NCI-H128 (cell line): Measurements from ENCODE around the gene MFN2.
"Not testable (repeated sequence)": the region's sequence is repeated elsewhere in the genome, so short reads cannot be mapped to it uniquely, and the experiment has no call there.

Source experiments
- DNase-seq: peaks from one replicate; lab custom pipeline; 2025; ENCODE audit not compliant: unreplicated experiment; lab: John Stamatoyannopoulos, UW

The MFN2 gene

DNA sequence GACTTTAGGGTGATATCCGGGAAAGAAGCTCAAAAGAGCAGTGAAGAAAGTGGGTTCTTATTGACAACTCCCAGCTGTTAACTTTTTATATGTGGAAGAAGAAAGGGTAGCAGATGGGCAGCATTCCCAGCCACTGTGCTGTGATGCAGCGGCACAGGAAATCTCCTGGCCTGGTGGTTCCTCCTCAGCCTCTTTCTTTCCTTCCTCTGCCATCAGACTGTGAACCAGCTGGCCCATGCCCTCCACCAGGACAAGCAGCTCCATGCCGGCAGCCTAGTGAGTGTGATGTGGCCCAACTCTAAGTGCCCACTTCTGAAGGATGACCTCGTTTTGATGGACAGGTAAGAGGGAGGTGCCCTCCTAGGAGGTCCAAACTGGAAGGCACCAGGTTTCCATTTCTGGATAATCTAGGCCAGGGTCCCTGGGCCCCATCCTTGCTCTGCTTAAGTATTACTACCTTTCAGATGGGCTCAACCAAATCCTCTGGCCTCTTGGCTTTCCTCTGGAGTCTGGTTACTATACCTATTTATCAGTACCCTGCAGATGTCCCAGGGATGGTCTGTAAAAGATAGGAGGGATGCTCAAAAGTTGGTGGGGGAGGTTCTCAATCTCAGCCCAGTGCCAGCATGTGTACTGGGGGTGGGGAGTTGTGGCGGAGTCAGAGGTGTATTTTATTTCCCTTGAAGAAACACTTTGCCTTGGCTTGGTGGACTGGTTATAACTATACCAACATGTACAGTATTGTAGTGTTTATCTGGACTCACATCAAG, 17.0 kb downstream of the MFN2 start:
- DNase-seq: no peak

DNA sequence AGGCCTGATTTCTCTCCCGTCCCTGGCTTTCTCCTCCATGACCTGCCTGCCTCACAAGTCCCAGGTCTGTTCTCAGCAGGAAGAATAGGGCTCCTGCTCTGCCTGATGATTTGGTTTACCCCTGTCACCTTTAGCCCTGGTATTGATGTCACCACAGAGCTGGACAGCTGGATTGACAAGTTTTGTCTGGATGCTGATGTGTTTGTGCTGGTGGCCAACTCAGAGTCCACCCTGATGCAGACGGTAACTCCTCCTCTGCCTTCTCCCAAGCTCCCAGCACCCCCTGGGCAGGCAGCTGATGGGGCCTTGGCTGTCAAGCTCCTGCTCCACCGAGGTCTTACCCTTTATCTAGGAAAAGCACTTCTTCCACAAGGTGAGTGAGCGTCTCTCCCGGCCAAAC, 18.4 kb downstream of the MFN2 start:
- no peak for DNase-seq

DNA sequence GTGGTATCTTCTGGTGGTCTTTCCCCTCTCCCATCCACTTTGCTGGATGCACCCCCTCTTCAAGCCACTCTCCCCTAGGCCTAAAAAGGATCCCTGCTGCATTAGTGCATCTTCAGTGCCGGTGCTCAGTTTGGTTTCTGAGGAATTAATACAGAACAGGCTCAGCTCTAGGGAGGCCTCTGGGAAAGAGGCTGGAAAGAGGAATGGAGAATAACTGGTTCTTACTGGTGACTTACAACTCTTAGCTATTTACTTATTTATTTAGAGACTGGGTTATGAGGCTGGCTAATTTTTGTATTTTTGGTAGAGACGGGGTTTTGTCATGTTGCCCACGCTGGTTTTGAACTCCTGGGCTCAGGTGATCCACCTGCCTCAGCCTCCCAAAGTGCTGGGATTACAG, 19.0 kb downstream of the MFN2 start:
- no peak for DNase-seq

DNA sequence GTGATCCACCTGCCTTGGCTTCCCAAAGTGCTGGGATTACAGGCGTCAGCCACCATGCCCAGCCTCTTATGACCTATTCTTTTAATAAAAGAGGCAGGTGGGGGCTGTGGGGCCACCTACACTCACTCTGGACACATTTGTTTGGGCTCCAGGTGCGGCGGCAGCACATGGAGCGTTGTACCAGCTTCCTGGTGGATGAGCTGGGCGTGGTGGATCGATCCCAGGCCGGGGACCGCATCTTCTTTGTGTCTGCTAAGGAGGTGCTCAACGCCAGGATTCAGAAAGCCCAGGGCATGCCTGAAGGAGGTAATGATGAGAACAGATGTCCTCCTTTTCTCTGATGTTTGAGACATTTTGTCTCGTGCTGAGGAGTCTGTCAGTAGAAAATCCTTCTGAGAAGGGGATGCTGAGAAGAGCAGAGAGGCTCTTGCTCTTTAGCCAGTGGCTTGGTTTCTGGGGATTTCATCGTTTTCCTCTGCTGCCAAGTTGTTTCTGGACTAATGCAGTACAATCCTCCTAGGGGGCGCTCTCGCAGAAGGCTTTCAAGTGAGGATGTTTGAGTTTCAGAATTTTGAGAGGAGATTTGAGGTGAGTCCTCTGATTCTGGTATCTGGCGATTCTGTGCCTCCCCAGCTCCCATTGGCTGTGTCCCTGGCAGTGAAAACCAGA, 21.1 kb downstream of the MFN2 start:
- no peak for DNase-seq

GRCh38 chr1:12001996-12002493, 21.8 kb downstream of the MFN2 start:
- DNase-seq: no peak

- no peak for DNase-seq
These were observed 23.5 kb downstream of the MFN2 start for GRCh38 chr1:12003762-12004161.

DNA sequence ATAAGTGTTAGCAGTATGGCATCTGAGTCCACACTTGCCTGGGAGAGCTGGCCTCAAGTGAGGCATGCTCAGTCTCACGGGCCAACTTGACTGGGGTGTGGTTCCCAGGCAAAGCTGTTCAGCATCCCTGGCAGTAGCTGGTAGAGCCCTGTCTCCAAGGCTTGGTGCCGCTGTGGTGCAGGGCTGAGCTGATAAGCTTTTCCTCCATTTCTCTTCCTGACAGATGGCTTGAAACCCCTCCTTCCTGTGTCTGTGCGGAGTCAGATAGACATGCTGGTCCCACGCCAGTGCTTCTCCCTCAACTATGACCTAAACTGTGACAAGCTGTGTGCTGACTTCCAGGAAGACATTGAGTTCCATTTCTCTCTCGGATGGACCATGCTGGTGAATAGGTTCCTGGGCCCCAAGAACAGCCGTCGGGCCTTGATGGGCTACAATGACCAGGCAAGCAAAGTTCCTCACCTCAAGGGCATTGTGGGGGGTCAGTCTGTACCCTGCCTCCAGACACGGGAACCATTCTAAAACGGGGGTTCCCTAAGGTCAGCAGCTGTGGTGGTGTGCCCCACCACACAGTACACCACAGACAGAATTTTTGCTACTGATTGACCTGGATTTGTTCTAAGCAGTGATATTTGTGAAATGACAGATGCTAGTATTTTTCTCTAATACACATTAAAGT, 25.4 kb downstream of the MFN2 start:
- DNase-seq: no peak

DNA sequence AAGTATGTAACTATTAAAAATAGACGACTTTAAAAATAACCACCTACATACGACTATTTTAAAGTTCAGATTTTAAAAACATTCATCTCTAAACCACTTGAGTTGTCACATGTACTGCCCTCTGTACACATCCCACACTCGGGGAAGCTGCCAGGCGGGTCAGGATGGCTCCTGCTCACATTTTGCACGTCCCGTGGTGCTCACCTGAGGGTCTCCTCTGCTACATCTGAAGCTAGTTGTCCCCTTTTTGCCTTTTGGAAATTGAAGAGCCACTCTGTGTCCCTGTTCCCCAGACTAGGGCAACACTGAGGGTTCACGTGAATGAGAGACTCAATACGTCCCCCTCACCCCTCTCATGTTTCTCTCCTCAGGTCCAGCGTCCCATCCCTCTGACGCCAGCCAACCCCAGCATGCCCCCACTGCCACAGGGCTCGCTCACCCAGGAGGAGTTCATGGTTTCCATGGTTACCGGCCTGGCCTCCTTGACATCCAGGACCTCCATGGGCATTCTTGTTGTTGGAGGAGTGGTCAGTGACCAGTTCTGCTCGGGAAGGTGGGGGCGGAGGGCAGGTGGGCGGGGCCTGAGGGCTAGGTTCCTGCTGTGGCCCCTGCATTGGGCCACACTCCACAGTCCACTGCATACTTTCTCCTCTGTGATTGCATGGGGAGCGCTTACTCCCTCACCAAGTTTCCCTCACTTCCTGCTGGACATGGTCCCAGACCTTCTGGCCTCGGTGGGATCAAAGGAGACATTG, 26.1 kb downstream of the MFN2 start:
- DNase-seq: no peak

DNA sequence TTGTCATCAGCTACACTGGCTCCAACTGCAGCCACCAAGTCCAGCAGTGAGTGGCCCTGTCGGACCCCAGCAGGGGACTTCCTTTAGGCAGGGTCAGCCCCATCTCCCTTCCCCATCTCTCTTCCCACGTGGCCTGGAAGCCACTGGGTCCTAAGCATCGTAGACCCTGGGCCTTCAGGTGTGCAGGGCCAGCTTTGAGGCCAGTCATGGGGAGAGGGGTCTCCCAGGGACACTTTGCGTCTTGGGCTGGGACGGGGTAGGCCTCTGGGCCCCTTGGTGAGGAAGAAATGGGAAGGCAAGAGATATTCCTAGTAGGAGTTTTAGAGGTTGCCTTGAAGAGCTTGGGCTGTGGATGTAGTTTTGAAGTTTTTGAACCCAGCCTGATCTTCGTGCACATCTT, 27.0 kb downstream of the MFN2 start:
- DNase-seq: no peak

DNA sequence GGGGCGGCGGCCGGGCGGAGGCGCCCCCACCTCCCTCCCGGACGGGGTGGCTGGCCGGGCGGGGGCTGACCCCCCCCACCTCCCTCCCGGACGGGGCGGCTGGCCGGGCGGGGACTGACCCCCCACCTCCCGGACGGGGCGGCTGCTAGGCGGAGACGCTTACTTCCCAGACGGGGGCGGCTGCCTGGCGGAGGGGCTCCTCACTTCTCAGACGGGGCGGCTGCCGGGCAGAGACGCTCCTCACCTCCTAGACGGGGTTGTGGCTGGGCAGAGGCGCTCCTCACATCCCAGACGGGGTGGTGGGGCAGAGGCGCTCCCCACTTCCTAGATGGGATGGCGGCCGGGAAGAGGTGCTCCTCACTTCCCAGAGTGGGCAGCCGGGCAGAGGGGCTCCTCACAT, 28.1 kb downstream of the MFN2 start:
- not testable (repeated sequence) for DNase-seq

- DNase-seq: no peak
These were observed 29.2 kb downstream of the MFN2 start for GRCh38 chr1:12009318-12009947.

DNA sequence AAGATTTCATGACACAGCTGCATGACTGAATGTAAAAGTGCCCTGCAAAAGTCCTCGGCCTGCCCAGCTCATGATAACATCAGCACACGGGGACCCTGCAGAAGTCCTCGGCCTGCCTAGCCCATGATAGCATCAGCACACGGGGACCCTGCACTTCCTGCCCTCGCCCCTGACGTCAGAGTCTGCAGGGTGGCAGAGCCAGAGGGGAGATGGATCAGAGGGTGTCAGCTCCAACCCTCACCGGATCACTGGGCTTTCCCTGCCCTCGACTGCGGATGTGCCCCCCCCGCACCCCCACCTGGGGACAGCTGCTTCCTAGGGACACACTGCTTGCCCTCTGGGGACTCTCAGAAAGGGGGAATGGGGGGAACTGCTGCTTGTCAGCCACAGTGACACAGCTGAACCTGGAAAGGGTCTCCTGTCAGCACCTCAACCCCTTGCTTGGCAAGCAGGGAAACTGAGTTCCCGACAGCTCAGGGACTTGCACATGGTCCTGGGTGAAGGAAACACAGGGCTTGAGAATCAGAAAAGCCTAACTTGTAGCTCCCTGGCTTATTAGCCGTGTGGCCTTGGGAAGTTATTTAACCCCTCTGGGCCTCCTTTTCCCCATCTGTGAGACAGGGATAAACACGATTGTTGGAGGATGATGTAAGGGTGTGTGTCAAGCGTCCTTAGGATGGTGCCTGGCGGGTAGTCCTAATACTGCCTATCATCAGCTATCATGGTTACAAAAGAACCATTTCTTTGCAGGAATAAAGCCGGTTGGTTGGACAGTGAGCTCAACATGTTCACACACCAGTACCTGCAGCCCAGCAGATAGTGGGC, 30.7 kb downstream of the MFN2 start:
- DNase-seq: no peak

GRCh38 chr1:12011998-12012397, 31.8 kb downstream of the MFN2 start:
- no peak for DNase-seq

DNA sequence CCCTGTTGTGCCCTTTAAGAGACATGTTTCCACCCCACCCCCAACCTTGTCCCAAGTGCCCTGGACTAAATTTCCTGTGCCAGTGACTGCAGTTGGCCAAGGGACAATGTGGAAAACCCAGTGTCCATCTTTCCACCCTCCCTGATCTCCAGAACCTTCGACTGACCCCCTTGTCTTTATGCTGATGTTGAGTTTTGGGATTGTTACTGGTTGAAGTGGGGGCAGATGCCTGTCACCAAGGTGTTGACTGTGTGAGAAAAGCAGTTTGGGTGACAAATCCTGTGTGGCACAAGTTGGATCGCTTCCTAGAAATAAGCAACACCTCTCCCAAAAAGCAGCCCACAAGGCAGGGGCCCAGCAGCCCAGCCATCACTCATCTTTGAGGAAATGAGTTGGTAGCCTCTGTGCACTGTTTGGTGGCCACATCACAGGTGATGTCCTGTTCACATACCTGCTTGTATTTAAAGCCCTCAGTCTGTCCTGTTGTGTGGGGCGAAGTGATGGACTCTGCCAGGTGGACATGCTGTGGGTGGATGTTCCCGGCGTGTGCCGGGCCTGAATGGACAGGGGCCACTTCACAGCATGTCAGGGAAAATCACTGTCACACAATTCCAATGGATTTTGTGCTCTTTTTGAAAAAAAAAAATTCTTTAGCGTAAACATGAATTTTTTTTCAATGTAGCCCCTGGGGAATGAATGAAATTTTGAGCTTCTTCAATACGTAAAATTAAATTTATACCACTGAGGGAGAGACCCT, 32.5 kb downstream of the MFN2 start:
- no peak for DNase-seq

- DNase-seq: no peak
These were observed 34.1 kb downstream of the MFN2 start for GRCh38 chr1:12014141-12014991.

GRCh38 chr1:12015001-12015491, 34.8 kb downstream of the MFN2 start:
- no peak for DNase-seq

- DNase-seq: no peak
These were observed 35.3 kb downstream of the MFN2 start for GRCh38 chr1:12015499-12015898.

GRCh38 chr1:12016182-12016581, 35.9 kb downstream of the MFN2 start:
- no peak for DNase-seq
